Measurements from ENCODE around the gene CYP4F3. TPM values are rescaled to one million over a fixed set of nuclear protein-coding genes. Genes with fewer than 3 reads are reported as not detected.

The CYP4F3 gene, protein sequence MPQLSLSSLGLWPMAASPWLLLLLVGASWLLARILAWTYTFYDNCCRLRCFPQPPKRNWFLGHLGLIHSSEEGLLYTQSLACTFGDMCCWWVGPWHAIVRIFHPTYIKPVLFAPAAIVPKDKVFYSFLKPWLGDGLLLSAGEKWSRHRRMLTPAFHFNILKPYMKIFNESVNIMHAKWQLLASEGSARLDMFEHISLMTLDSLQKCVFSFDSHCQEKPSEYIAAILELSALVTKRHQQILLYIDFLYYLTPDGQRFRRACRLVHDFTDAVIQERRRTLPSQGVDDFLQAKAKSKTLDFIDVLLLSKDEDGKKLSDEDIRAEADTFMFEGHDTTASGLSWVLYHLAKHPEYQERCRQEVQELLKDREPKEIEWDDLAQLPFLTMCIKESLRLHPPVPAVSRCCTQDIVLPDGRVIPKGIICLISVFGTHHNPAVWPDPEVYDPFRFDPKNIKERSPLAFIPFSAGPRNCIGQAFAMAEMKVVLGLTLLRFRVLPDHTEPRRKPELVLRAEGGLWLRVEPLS
- total RNA-seq, result not detected in 2 replicates

DNA sequence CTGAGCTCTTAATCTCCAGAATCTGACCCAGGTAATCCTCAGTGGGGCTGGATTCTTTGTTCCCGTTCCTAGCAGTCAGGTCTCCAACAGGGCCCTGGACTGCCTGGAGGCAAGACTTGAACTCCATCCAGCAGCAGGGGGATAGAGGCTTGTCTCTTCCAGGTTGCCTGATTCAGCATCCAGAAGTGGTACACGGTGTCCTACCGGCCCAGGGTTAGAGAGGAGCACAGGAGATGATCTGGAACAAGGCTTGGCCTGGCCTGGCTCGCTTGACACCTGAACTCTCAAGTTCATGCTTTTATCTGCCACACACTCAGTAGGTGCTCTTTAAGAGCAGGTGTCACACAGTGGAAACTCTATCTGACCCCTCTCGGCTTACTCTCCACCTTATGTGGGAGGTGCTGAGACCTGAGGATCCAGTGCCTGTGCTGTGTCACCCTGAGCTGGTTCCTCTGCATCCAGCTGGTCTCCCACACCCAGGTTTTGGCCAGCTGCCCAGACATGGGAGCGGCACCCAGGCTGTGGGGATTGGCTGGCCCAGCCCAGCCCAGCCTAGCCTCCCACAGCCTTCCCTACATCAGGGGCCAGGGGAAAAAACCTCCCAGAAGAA is at the start of gene CYP4F3:
CYP4F3 (plus strand) TSS at position 604 of the 610 bp plus-strand sequence. CDS start 519 bp downstream, outside the sequence.

GRCh38 chr19:15614507-15615379 is 26.0 kb upstream of the CYP4F3 start, which contains the start of gene CYP4F8:
Gene CYP4F8 (plus strand): TSS chr19:15615218. CDS start chr19:15615617, 399 bp downstream.

DNA sequence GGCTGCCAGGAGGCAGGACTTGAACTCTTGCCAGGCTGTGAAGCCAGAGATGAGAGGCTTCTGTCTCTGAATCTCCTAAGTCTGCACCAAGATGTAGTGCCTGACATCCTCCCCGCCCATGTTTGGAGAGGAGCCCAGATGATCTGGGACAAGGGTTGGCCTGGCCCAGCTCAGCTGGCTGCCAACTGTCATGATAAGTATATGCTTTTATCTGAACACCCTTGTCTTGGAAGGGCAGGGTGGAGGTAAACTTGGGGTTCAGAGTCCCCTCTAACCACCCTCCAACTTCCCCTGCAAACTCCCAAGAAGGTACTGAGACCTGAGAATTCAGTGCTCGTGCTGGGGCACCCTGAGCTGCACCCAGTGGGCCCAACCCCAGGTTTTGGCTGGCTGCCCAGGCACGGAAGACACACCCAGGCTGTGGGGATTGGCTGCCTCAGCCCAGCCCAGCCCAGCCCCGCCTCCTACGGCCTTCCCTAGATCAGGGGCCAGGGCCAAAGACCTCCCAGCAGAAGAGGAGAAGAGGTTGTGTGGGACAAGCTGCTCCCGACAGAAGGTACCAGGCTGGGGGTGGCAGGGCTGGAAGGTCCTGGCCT is 32.0 kb downstream of the CYP4F3 start, which contains the start of gene CYP4F12:
CYP4F12 (plus strand) TSS at position 508 of the 596 bp plus-strand sequence. CDS start 443 bp downstream, outside the sequence.

Small RNA genes within 50 kb of the gene (small RNA-seq; reads per million reads assigned to genes)
- gene AD000091.1, result not detected

Other genes with a start within 250 kb of the CYP4F3 start
- gene AKAP8L, start 221.9 kb upstream of the CYP4F3 start, total RNA-seq, result 67.3 and 70.9 TPM in 2 replicates
- gene WIZ, start 190.9 kb upstream of the CYP4F3 start, total RNA-seq, result 13.3 and 19.9 TPM in 2 replicates
- 21.1 and 38.5 TPM in 2 replicates for gene RASAL3, start 176.4 kb upstream of the CYP4F3 start, total RNA-seq
- gene PGLYRP2, start 161.4 kb upstream of the CYP4F3 start, total RNA-seq, result under 0.01 TPM in 1 of 2 replicates, not detected in the other
- gene CYP4F22, start 132.4 kb upstream of the CYP4F3 start, total RNA-seq, result not detected in 2 replicates
- not detected in 2 replicates for gene CYP4F8, start 25.7 kb upstream of the CYP4F3 start, total RNA-seq
- not detected in 2 replicates for gene CYP4F12, start 32.2 kb downstream of the CYP4F3 start, total RNA-seq
- not detected in 2 replicates for gene OR10H2, start 87.1 kb downstream of the CYP4F3 start, total RNA-seq
- not detected in 2 replicates for gene OR10H3, start 97.1 kb downstream of the CYP4F3 start, total RNA-seq
- gene OR10H5, start 146.8 kb downstream of the CYP4F3 start, total RNA-seq, result not detected in 2 replicates
- gene OR10H1, start 174.8 kb downstream of the CYP4F3 start, total RNA-seq, result not detected in 2 replicates